Kidney (tissue), 14 donors: ENCODE results near the gene STPG3. TPM values are rescaled to one million over a fixed set of nuclear protein-coding genes. Genes with fewer than 3 reads are reported as not detected.

ENCODE experiments used
- DNase-seq, 5 donors: peaks; one replicate each; pipeline ENCODE4 v3.0.0-alpha.2; 2013 to 2020
- FAIRE-seq: peaks from 2 replicates; lab custom pipeline; 2012; peaks lifted over from hg19 to GRCh38; lab: Jason Lieb, UNC
- H3K27ac ChIP-seq, 2 donors: one replicate each; pipeline ENCODE4 v1.7.0; 2013; ENCODE audit warnings: low read depth in 2 of 2, low read length in 2 of 2, inconsistent platforms in 1 of 2
- H3K27me3 ChIP-seq: one replicate; pipeline ENCODE4 v1.7.1; 2013; ENCODE audit warnings: low read length, inconsistent platforms; ENCODE audit not compliant: control insufficient read depth, insufficient read depth
- H3K36me3 ChIP-seq, 3 donors: one replicate each; pipeline versions ENCODE4 v1.7.0 to v1.7.1; 2013; ENCODE audit warnings: low read length in 3 of 3, control low read depth in 1 of 3, inconsistent platforms in 1 of 3; ENCODE audit not compliant: insufficient read depth in 3 of 3, control insufficient read depth in 2 of 3
- H3K4me1 ChIP-seq, 3 donors: one replicate each; pipeline versions ENCODE4 v1.7.0 to v1.7.1; 2013; ENCODE audit warnings: low read length in 3 of 3, inconsistent platforms in 1 of 3, low read depth in 1 of 3; ENCODE audit not compliant: control insufficient read depth in 2 of 3, insufficient read depth in 2 of 3
- H3K4me3 ChIP-seq, 3 donors: one replicate each; pipeline versions ENCODE4 v1.7.0 to v1.8.1; 2013; ENCODE audit warnings: low read length in 3 of 3, control low read depth in 1 of 3, inconsistent platforms in 1 of 3
- H3K9ac ChIP-seq, 3 donors: one replicate each; pipeline versions ENCODE4 v1.7.0 to v1.7.1; 2013; ENCODE audit warnings: low read length in 3 of 3, control low read depth in 1 of 3, inconsistent platforms in 1 of 3
- H3K9me3 ChIP-seq, 3 donors: one replicate each; pipeline versions ENCODE4 v1.7.0 to v1.7.1; 2013; ENCODE audit warnings: low read length in 3 of 3, control low read depth in 1 of 3, inconsistent platforms in 1 of 3; ENCODE audit not compliant: control insufficient read depth in 2 of 3, insufficient read depth in 1 of 3
- CTCF ChIP-seq: IDR thresholded peaks from 3 replicates; pipeline ENCODE4 v1.5.1; 2012; ENCODE audit warnings: mild to moderate bottlenecking, moderate library complexity, borderline replicate concordance; ENCODE audit not compliant: insufficient read depth; ENCODE audit errors: extremely low read depth
- intact Hi-C: fragments of 100-400 bp; cut with DNase I; formaldehyde crosslinking; loops from one replicate; pipeline ENCODE4 v1.11.1; 2022
- polyA plus RNA-seq: library from polyadenylated mRNA; stranded (reverse); fragments of 350-450 nt; fragmentation: Illumina TruSeq; extraction: RNeasy Lipid Tissue Mini Kit (QIAGEN cat#74804); gene quantifications from one replicate; pipeline ENCODE4 v1.2.3, GENCODE V29; 2014; ENCODE audit warnings: low read depth, low replicate concordance; ENCODE audit not compliant: insufficient read depth
- total RNA-seq: library from RNA; stranded (reverse); fragmentation: NEBNext Ultra II Directional; extraction: Animal tissue kit (Norgen Biotek cat#: 25700); gene quantifications from one replicate; pipeline ENCODE4 v1.2.1, GENCODE V29; 2021
- donor health status: control.
- donor health status: control.
- donor health status: control.
- donor health status: control.
- donor health status: control.
- donor health status: DM: yes; HTN: yes; CAD: no.
- donor health status: Normal renal cell carcinoma (clear cell type).

Gene STPG3
- total and polyA plus RNA-seq, 2 donors from 2014 or later: 0.38 TPM; not detected in 1

DNA sequence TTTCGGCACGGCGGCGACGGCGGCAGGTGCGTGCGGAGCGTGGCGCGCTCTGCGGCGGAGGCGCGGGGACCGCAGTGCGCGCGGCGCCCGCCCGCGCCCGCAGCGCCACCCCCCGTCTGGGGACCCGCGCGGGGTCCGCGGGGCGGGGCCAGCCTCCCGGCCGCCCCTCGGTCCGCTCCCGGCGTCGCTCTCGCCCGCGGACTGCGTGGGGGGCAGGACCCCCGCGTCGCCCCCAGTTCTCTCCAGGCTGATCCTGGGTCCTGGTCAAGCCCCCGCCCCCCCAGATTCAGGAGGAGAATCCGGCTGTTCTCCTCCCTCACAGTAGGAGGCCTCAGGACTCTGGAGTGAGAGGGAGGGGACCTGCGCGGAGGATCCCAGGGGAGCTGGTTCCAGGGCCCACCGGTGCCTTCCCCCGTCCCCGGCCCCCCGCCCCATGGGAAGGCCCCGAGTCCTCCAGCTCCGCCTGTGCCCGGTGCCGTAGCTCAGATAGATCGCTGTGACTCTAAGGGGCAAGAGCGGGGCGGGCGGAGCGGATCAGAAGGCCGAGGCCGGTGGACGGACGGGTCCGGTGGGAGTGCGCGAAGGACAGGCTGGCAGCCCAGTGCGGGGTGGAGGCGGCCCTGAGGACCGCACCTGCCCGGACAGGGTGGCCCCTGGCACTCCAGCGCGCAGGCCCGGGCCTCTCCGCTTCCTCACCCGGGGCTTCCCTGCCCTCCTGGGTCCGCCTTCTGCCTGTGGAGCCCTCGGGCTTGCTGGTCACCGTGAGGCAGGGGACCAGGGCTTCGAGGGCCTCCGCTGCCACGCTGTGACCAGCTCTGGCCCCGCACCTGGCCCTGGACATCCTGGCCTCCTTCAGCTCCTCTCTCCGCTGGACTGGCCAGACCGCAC is 28.7 kb upstream of the STPG3 start, which contains the start of gene RNF208:
RNF208 (minus strand) TSS at position 51 of the 888 bp plus-strand sequence. CDS start 1,028 bp downstream, outside the sequence.
- DNase-seq: peak in 2 of 5 donors; percentile 43 to 84
- Histone ChIP-seq H3K27ac (peak within 1 kb of the TSS; percentile 9 to 85), H3K36me3 (no peaks in the 10 kb centered on the region), H3K4me3 (peak within 1 kb of the TSS in 2 of 3 donors; percentile 34 to 81), H3K9me3 (no peaks in the 10 kb centered on the region), H3K4me1 (peaks cover 0 to 35% (median 8%) of the 10 kb centered on the region in 3 donors), H3K9ac (peak within 1 kb of the TSS in 2 of 3 donors; percentile 52 to 71), H3K27me3 (no peaks in the 10 kb centered on the region)
- TF ChIP-seq CTCF: no peak
- intact Hi-C loops: no loop called here
- FAIRE-seq: no peak

- Histone ChIP-seq H3K9ac (peak overlapping the region in 2 of 3 donors; percentile 76 to 98), H3K27ac (peak overlapping the region; percentile 85), H3K4me1 (peaks cover 0 to 33% (median 8%) of the 10 kb centered on the region in 3 donors), H3K27me3 (no peaks in the 10 kb centered on the region), H3K9me3 (no peaks in the 10 kb centered on the region), H3K4me3 (peak overlapping the region; percentile 67 to 81 (median 67)), H3K36me3 (no peaks in the 10 kb centered on the region)
- no peak for TF ChIP-seq CTCF
- intact Hi-C loops: no loop called here
- FAIRE-seq: peak; percentile 56
- DNase-seq: peak; percentile 98 to 99 (median 99)
Measured at GRCh38 chr9:137223078-137223970, 27.8 kb upstream of the STPG3 start.

GRCh38 chr9:137224830-137225694 is 26.0 kb upstream of the STPG3 start, which contains the start of gene CYSRT1:
Gene CYSRT1 (plus strand): TSS chr9:137225174. CDS start chr9:137225622, 448 bp downstream.
- no peak for TF ChIP-seq CTCF
- H3K36me3 ChIP-seq: no peaks in the 10 kb centered on the region
- no peaks in the 10 kb centered on the region for H3K27me3 ChIP-seq
- no peaks in the 10 kb centered on the region for H3K9me3 ChIP-seq
- no peak within 1 kb of the TSS for H3K27ac ChIP-seq
- intact Hi-C loops: no loop called here
- no peak for FAIRE-seq
- peak within 1 kb of the TSS in 1 of 3 donors; percentile 98 for H3K9ac ChIP-seq
- H3K4me1 ChIP-seq: peaks cover 0 to 35% (median 18%) of the 10 kb centered on the region in 3 donors
- peak within 1 kb of the TSS in 2 of 3 donors; percentile 67 to 81 for H3K4me3 ChIP-seq
- DNase-seq: peak in 1 of 5 donors; percentile 65
